Measurements from ENCODE around the gene PSMC3. TPM values are rescaled to one million over a fixed set of nuclear protein-coding genes. Genes with fewer than 3 reads are reported as not detected.

The PSMC3 gene
- polyA plus RNA-seq, 4 donors, result 88.0 to 156 (median 103) TPM

- FAIRE-seq (no peak), DNase-seq (no peak)
- H3K36me3 ChIP-seq (ENCODE audit: control insufficient read depth in 3 of 3, insufficient read depth in 2 of 3, low read depth in 1 of 3, low read length in 3 of 3), result no peaks in the 10 kb centered on the region
- no peaks in the 10 kb centered on the region for H3K27me3 ChIP-seq (ENCODE audit: control insufficient read depth in 3 of 3, insufficient read depth in 3 of 3, low read length in 3 of 3)
- H3K27ac ChIP-seq (ENCODE audit: low read depth in 1 of 3, low read length in 2 of 3), result peak overlapping the region in 1 of 3 donors; percentile 71
- H3K4me3 ChIP-seq (ENCODE audit: low read depth in 1 of 3, low read length in 3 of 3), result no peak overlapping the region
- H3K4me1 ChIP-seq (ENCODE audit: control insufficient read depth in 3 of 3, insufficient read depth in 2 of 3, low read depth in 1 of 3, low read length in 2 of 3), result peaks cover 0 to 11% (median 0%) of the 10 kb centered on the region in 3 donors
- WGBS, 3 donors, result 85 to 90% (median 89%) methylated on average over 15 to 16 of the region's 16 CpGs
- H3K9me3 ChIP-seq (ENCODE audit: control insufficient read depth in 2 of 2, insufficient read depth in 1 of 2, low read depth in 1 of 2, low read length in 1 of 2), result no peaks in the 10 kb centered on the region
Measured at GRCh38 chr11:47391711-47392432, 34.4 kb downstream of the PSMC3 start.

GRCh38 chr11:47391077-47391583 is 35.1 kb downstream of the PSMC3 start:
- Histone ChIP-seq H3K4me3 (ENCODE audit: low read depth in 1 of 3, low read length in 3 of 3) (no peak overlapping the region), H3K9me3 (ENCODE audit: control insufficient read depth in 2 of 2, insufficient read depth in 1 of 2, low read depth in 1 of 2, low read length in 1 of 2) (no peaks in the 10 kb centered on the region), H3K4me1 (ENCODE audit: control insufficient read depth in 3 of 3, insufficient read depth in 2 of 3, low read depth in 1 of 3, low read length in 2 of 3) (peaks cover 0 to 11% (median 0%) of the 10 kb centered on the region in 3 donors), H3K27ac (ENCODE audit: low read depth in 1 of 3, low read length in 2 of 3) (peak overlapping the region in 1 of 3 donors; percentile 65), H3K27me3 (ENCODE audit: control insufficient read depth in 3 of 3, insufficient read depth in 3 of 3, low read length in 3 of 3) (no peaks in the 10 kb centered on the region), H3K36me3 (ENCODE audit: control insufficient read depth in 3 of 3, insufficient read depth in 2 of 3, low read depth in 1 of 3, low read length in 3 of 3) (no peaks in the 10 kb centered on the region)
- FAIRE-seq, result no peak
- whole genome bisulfite sequencing, 3 donors, result 86 to 92% (median 86%) methylated on average over 11 of the region's 11 CpGs
- no peak for DNase-seq

GRCh38 chr11:47390422-47390760 is 35.8 kb downstream of the PSMC3 start:
- Histone ChIP-seq H3K27me3 (ENCODE audit: control insufficient read depth in 3 of 3, insufficient read depth in 3 of 3, low read length in 3 of 3) (no peaks in the 10 kb centered on the region), H3K36me3 (ENCODE audit: control insufficient read depth in 3 of 3, insufficient read depth in 2 of 3, low read depth in 1 of 3, low read length in 3 of 3) (no peaks in the 10 kb centered on the region), H3K4me3 (ENCODE audit: low read depth in 1 of 3, low read length in 3 of 3) (no peak overlapping the region), H3K9me3 (ENCODE audit: control insufficient read depth in 2 of 2, insufficient read depth in 1 of 2, low read depth in 1 of 2, low read length in 1 of 2) (no peaks in the 10 kb centered on the region), H3K4me1 (ENCODE audit: control insufficient read depth in 3 of 3, insufficient read depth in 2 of 3, low read depth in 1 of 3, low read length in 2 of 3) (peaks cover 0 to 11% (median 0%) of the 10 kb centered on the region in 3 donors), H3K27ac (ENCODE audit: low read depth in 1 of 3, low read length in 2 of 3) (peak overlapping the region in 1 of 3 donors; percentile 65)
- 95 to 97% (median 96%) methylated on average over 6 of the region's 6 CpGs for WGBS, 3 donors
- FAIRE-seq (no peak), DNase-seq (no peak)

GRCh38 chr11:47389577-47390421 is 36.4 kb downstream of the PSMC3 start:
- 83 to 87% (median 85%) methylated on average over 17 of the region's 17 CpGs for WGBS, 3 donors
- Histone ChIP-seq H3K27ac (ENCODE audit: low read depth in 1 of 3, low read length in 2 of 3) (no peak overlapping the region), H3K36me3 (ENCODE audit: control insufficient read depth in 3 of 3, insufficient read depth in 2 of 3, low read depth in 1 of 3, low read length in 3 of 3) (no peaks in the 10 kb centered on the region), H3K9me3 (ENCODE audit: control insufficient read depth in 2 of 2, insufficient read depth in 1 of 2, low read depth in 1 of 2, low read length in 1 of 2) (no peaks in the 10 kb centered on the region), H3K4me1 (ENCODE audit: control insufficient read depth in 3 of 3, insufficient read depth in 2 of 3, low read depth in 1 of 3, low read length in 2 of 3) (peaks cover 0 to 11% (median 0%) of the 10 kb centered on the region in 3 donors), H3K27me3 (ENCODE audit: control insufficient read depth in 3 of 3, insufficient read depth in 3 of 3, low read length in 3 of 3) (no peaks in the 10 kb centered on the region), H3K4me3 (ENCODE audit: low read depth in 1 of 3, low read length in 3 of 3) (no peak overlapping the region)
- no peak for FAIRE-seq
- no peak for DNase-seq

- Histone ChIP-seq H3K4me3 (ENCODE audit: low read depth in 1 of 3, low read length in 3 of 3) (no peak overlapping the region), H3K36me3 (ENCODE audit: control insufficient read depth in 3 of 3, insufficient read depth in 2 of 3, low read depth in 1 of 3, low read length in 3 of 3) (no peaks in the 10 kb centered on the region), H3K4me1 (ENCODE audit: control insufficient read depth in 3 of 3, insufficient read depth in 2 of 3, low read depth in 1 of 3, low read length in 2 of 3) (peaks cover 0 to 11% (median 0%) of the 10 kb centered on the region in 3 donors), H3K27me3 (ENCODE audit: control insufficient read depth in 3 of 3, insufficient read depth in 3 of 3, low read length in 3 of 3) (no peaks in the 10 kb centered on the region), H3K9me3 (ENCODE audit: control insufficient read depth in 2 of 2, insufficient read depth in 1 of 2, low read depth in 1 of 2, low read length in 1 of 2) (no peaks in the 10 kb centered on the region), H3K27ac (ENCODE audit: low read depth in 1 of 3, low read length in 2 of 3) (no peak overlapping the region)
- DNase-seq, result no peak
- WGBS, 3 donors, result 83 to 91% (median 89%) methylated on average over 28 of the region's 28 CpGs
- FAIRE-seq, result no peak
Measured at GRCh38 chr11:47388697-47389576, 37.3 kb downstream of the PSMC3 start.

- Histone ChIP-seq H3K4me1 (ENCODE audit: control insufficient read depth in 3 of 3, insufficient read depth in 2 of 3, low read depth in 1 of 3, low read length in 2 of 3) (peaks cover 0 to 8% (median 0%) of the 10 kb centered on the region in 3 donors), H3K9me3 (ENCODE audit: control insufficient read depth in 2 of 2, insufficient read depth in 1 of 2, low read depth in 1 of 2, low read length in 1 of 2) (no peaks in the 10 kb centered on the region), H3K4me3 (ENCODE audit: low read depth in 1 of 3, low read length in 3 of 3) (no peak overlapping the region), H3K36me3 (ENCODE audit: control insufficient read depth in 3 of 3, insufficient read depth in 2 of 3, low read depth in 1 of 3, low read length in 3 of 3) (no peaks in the 10 kb centered on the region), H3K27ac (ENCODE audit: low read depth in 1 of 3, low read length in 2 of 3) (no peak overlapping the region), H3K27me3 (ENCODE audit: control insufficient read depth in 3 of 3, insufficient read depth in 3 of 3, low read length in 3 of 3) (no peaks in the 10 kb centered on the region)
- DNase-seq, result no peak
- FAIRE-seq, result no peak
- 71 to 75% (median 74%) methylated on average over 13 of the region's 13 CpGs for WGBS, 3 donors
Measured at GRCh38 chr11:47387944-47388696, 38.1 kb downstream of the PSMC3 start.

- no peak for DNase-seq
- no peaks in the 10 kb centered on the region for H3K9me3 ChIP-seq (ENCODE audit: control insufficient read depth in 2 of 2, insufficient read depth in 1 of 2, low read depth in 1 of 2, low read length in 1 of 2)
- H3K4me3 ChIP-seq (ENCODE audit: low read depth in 1 of 3, low read length in 3 of 3), result no peak overlapping the region
- H3K27ac ChIP-seq (ENCODE audit: low read depth in 1 of 3, low read length in 2 of 3), result no peak overlapping the region
- no peaks in the 10 kb centered on the region for H3K27me3 ChIP-seq (ENCODE audit: control insufficient read depth in 3 of 3, insufficient read depth in 3 of 3, low read length in 3 of 3)
- H3K4me1 ChIP-seq (ENCODE audit: control insufficient read depth in 3 of 3, insufficient read depth in 2 of 3, low read depth in 1 of 3, low read length in 2 of 3), result peaks cover 0 to 8% (median 0%) of the 10 kb centered on the region in 3 donors
- H3K36me3 ChIP-seq (ENCODE audit: control insufficient read depth in 3 of 3, insufficient read depth in 2 of 3, low read depth in 1 of 3, low read length in 3 of 3), result no peaks in the 10 kb centered on the region
- 94 to 96% (median 94%) methylated on average over 4 of the region's 4 CpGs for WGBS, 3 donors
- no peak for FAIRE-seq
Measured at GRCh38 chr11:47384498-47384897, 41.7 kb downstream of the PSMC3 start.

Data from small intestine (tissue), 7 donors.